Measurements from ENCODE around the gene MINK1.

GRCh38 chr17:4897198-4897687, 64.1 kb downstream of the MINK1 start:
- TF ChIP-seq CTCF (conservative IDR thresholded peaks at IDR 0.05 in 1 of 2, IDR thresholded peaks at IDR 0.05 in 1 of 2; ENCODE audit: extremely low read depth in 1 of 2, insufficient read depth in 1 of 2, low read depth in 1 of 2, low read length in 2 of 2) (no peak), EZH2 (IDR thresholded peaks at IDR 0.05; ENCODE audit: borderline replicate concordance, low read length) (no peak)

Measured in mammary epithelial cell (primary cell).